SK-MEL-5 (cell line): ENCODE data around the gene LIPG. TPM values are rescaled to one million over a fixed set of nuclear protein-coding genes. Genes with fewer than 3 reads are reported as not detected.
"Not testable (repeated sequence)": the region's sequence is repeated elsewhere in the genome, so short reads cannot be mapped to it uniquely, and the experiment has no call there.

Experiments
- DNase-seq: peaks from one replicate; pipeline ENCODE4 v3.0.0-alpha.2; 2016; ENCODE audit warnings: low read depth, low spot score
- in situ Hi-C: cut with HindIII; loops from 2 replicates; pipeline ENCODE4 v1.10.0; 2016; ENCODE audit warnings: low sequenced_read_pairs, high pct_unique_total_duplicates, low pct_unique_long_range_greater_than_20kb
- polyA plus RNA-seq, 2 experiments: library from polyadenylated mRNA; depleted of rRNA; stranded (reverse); fragments of >200 nt; gene quantifications; 2 replicates each; pipeline ENCODE4 v1.2.3, GENCODE V29; 2015
- total RNA-seq: library from RNA; depleted of rRNA; stranded (reverse); fragments of >200 nt; shearing (Covaris generic); gene quantifications from 2 replicates; pipeline ENCODE4 v1.2.3, GENCODE V29; 2014; rRNA removed

LIPG gene
- total RNA-seq = not detected in 2 replicates
- 0.01 TPM in 1 of 2 replicates, not detected in the other for polyA plus RNA-seq (2015; cell fraction: cytosol; rRNA removed)
- 0.02 TPM in 1 of 2 replicates, not detected in the other for polyA plus RNA-seq (2015; cell fraction: nucleus; rRNA removed)

DNA sequence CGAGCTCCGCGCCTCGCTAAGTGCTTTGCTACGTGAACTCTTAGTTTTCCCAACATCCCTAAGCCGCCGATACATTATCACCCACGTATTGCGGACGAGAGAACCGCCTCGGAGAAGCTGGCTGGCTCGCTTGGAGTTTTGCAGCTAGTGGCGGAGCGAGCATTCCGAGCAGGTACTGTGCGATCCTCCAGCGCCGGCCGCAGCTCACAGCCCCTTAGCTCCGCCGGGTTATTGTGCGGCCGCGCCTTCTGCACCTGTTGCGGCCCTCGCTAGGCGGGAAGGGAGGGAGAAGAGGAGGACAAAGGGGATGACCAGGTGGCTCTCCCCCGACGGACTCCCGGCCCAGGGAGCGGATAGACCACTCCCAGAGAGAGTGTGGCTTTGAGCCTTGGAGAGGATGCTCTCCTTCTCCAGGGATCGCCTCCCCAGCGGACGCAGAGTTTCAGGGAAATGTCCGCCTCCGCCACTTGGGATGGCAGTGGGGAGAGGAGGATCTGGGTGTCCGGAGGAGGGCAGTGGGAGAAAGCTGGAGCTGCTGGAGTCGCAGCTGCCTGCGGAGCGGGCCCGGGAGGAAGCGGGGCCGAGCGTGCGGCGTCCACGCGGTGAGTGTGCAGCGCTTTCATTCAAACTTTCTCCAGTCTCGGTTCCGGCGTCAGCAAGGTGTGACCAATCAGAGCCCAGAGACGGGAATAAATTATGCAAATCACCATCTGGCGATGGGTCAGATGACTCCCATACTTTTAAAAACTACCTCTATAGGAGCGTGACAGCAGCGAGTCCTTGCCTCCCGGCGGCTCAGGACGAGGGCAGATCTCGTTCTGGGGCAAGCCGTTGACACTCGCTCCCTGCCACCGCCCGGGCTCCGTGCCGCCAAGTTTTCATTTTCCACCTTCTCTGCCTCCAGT is at the start of gene LIPG:
TSS of gene LIPG (plus strand) at position 769 of the 905 bp plus-strand sequence. CDS start 252 bp downstream, outside the sequence.
- in situ Hi-C loops = no loop called here
- DNase-seq = no peak

DNA sequence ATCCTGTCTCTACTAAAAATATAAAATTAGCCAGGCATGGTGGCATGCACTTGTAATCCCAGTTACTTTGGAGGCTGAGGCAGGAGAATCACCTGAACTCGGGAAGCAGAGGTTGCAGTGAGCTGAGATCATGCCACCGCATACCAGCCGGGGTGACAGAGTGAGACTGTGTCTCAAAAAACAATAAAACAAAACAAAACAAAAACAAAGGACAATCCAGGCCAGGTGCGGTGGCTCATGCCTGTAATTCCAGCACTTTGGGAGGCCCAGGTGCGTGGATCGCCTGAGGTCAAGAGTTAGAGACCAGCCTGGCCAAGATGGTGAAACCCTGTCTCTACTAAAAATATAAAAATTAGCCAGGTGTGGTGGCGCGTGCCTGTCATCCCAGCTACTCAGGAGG is 49.0 kb upstream of the LIPG start:
- in situ Hi-C loops, DNase-seq: not testable (repeated sequence)

DNA sequence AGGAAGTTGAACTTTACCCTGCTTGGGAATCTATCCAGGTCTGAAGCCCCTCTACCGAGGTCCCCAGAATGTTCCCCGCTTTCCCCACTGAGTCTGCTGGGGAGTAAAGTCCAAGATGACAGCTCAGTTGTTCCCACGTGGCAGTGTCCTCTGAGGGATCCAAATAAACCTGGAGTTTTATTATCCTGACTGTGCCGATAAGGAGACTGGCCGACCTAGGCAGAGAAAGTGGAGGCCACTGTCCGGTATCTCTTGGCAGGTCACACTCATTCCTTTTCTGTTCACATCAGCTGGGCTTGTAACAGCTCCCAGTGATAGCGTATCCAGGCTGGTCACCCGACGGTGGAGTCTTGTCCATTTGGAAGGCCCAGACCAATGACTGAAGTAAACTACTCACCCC is 47.3 kb upstream of the LIPG start:
- in situ Hi-C loops = no loop called here
- DNase-seq = no peak

DNA sequence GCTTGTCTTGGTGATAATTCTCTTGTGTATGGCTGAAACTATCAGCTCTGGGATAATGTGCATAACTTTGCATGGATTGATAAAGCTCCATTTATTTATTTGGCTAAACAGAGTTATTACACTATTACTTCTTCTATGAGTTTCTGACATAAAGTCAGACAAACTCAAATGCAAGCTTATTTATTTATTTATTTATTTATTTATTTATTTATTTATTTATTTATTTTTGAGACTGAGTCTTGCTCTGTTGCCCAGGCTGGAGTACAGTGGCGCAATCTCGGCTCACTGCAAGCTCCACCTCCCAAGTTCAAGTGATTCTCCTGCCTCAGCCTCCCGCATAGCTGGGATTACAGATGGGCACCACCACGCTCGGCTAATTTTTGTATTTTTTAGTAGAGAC is 46.9 kb upstream of the LIPG start:
- in situ Hi-C loops, DNase-seq: not testable (repeated sequence)

DNA sequence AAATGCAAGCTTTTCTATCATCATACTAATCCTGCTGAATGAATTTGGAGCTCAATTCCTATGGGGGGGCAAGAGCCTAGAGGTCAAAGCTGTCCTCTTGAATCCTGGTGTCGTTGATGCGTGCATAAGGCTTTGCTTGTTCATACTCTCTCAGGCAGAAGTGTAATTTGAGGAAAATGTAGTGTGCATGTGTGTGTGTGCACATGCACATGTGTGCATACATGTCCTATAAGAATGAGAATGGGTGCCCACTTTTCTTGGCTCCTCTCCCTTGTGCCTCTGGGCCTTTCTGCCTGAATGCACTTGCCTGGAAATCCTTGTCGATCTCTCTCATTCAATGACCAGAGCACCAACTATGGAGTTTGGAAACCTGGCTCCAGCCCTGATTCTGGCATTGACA is 46.3 kb upstream of the LIPG start:
- DNase-seq = no peak
- in situ Hi-C loops = no loop called here

DNA sequence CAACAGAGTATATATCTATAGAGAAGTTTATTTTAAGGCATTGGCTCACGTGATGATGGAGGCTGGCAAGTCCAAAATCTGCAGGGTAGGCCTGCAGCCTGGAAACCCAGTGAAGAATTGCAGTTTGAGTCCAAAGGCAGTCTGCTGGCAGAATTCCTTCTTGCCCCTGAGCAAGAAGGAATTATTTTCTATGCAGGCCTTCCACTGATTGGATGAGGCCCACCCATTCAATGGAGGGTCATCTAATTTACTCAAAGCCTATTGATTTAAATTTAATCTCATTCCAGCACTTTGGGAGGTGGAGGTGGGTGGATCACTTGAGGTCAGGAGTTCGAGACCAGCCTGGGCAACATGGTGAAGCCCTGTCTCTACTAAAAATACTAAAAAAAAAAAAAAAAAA is 44.4 kb upstream of the LIPG start:
- no peak for DNase-seq
- in situ Hi-C loops = no loop called here

DNA sequence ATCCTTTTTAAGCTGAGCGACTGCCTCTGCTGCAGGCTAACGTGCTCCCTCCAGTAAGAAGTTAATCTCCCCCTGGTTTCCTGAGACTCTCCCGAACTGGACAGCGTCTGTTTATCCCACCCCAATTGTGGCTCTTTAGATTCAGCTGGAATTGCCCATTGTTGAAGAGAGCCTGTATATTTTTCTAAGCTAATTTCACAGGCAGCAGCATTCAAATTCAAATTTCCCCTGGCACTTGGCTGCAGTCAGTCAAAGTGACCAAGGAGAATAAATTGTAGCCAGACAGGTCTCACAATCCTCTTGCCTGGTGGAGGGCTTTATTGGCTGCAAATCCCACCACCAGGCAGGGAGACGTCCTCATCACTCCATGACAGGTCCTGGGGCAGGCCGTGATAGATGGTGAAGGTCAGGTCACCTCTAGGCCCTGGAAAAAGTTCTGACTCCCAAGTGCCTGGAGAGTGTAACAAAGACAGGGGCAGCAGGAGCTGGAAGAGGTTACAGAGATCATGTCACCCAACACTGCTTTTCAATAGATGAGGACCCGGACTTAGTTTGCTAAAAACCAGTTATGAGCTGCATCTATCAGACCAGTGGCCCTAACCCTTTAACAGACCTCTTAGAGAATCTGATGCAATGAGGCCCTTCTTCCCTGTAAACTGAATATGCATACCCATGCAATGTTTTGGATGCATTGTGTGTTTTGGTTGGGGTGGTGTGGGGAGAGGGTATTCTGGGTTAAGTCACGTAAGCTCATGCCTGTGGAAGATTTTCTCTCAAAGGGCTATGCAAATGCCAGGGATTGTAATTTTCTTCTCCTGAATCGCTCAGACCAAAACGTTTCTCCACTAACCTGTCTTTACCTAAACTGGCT is 42.5 kb upstream of the LIPG start:
- in situ Hi-C loops = no loop called here
- DNase-seq = no peak

DNA sequence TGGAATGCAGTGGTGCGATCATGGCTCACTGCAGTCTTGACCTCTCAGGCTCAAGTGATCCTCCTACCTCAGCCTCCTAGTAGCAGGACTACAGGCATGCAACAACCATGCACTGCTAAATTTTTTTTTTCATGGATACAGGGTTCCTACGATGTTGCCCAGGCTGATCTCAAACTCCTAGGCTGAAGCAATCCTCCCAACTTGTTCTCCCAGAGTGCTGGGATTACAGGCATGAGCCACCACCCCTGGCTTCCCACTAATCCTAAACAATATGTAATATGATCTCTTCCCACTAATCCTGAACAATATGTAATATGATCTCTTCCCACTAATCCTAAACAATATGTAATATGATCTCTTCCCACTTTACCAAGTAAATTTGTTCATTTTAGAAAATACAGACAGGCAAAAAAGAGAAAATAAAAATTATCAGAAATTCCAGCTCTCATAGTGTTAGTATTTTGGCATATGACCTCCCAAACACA is 41.2 kb upstream of the LIPG start:
- in situ Hi-C loops = no loop called here
- DNase-seq = no peak

DNA sequence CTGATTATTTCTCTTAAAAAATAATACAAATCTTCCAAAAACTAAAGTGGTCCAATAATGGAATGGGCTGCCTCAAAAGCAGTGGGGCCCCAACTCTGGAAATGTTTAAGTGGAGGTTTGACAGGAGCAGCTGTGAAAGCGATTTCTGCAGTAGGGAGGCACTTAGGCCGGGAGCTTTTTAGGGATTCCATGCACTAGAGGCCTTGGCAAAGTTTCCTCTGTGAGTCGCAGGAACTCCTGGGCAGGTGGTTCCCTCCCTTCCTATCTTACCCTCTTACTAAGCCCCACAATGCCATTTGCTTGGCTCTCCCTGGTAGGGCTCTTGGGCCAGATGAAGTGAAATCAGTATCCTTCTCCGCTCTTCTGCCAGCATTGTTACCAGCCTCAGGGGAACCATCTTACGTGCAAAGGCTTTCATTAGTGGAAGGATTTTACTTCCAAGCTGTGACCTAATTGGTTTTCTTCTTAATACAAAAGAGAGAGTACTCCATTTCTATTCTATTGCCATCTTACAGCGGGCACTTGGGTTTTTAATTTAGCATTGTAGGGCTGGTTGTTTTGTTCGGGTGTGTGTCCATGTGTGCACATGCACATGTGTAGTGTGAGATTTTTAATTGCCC is 40.5 kb upstream of the LIPG start:
- in situ Hi-C loops = no loop called here
- DNase-seq = no peak

DNA sequence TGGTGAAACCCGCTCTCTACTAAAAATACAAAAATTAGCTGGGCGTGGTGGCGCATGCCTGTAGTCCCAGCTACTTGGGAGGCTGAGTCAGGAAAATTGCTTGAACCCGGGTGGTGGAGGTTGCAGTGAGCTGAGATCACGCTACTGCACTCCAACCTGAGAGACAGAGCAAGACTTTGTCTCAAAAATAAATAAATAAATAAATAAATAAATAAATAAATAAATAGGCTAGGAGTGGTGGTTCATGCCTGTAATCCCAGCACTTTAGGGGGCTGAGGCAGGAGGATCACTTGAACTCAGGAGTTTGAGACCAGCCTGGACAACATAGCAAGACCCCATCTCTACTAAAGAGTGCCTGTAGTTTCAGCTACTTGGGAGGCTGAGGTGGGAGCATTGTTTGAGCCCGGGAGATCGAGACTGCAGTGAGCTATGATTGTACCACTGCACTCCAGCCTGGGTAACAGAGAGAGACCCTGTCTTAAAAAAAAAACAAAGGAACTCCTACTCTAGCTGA is 38.2 kb upstream of the LIPG start:
- DNase-seq, in situ Hi-C loops: not testable (repeated sequence)

DNA sequence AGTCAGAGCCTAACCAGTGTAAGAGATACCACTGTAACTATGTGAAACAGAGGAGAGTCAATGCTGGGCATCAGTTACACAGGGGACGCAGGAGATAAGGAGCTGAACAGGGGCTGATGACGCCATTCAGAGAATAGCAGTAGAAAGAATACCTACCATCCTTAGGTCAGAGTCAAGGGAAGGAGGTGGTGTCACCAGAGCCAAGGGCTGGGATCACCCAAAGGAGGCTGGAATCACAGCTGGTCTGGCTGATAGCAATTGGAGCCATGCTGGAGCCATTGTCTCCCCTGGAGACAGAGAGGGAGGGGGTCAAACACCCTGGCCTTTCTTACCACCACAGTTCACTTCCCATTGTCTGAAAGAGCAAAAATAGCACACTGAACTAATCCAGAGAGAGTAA is 37.5 kb upstream of the LIPG start:
- in situ Hi-C loops = no loop called here
- no peak for DNase-seq

DNA sequence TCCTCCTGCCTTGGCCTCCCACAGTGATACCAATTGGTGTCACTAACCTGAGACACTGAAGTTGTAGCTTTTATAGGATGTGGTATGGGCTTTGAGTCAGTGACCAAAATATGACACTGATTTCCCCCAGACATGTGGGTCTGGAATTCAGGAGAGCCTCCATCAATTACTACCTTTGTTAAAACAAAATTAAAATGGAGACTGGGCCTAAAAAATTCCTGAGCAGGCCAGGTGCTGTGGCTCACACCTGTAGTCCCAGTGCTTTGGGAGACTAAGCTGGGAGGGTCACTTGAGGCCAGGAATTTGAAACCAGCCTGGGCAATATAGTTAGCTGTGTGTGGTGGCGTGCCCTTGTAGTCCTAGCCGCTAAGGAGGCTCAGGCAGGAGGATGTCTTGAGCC is 36.9 kb upstream of the LIPG start:
- DNase-seq = no peak
- in situ Hi-C loops = no loop called here

DNA sequence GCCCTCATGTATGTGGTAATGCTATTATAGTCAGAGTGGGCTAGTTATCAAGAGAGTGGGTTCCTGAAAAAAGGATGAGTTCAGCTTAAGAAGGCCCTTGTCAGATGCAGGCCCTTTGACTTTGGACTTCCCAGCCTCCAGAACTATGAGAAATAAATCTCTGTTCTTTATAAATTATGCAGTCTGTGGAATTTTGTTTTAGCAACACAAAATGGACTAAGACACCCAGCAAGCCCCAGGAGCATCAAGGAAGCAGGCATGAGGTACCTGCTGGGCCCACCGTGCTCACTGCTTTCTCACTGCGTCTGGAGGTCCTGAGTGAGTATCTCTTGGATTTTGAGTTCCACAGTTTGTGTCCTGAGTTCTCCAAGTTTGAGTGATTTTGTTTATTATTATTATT is 35.9 kb upstream of the LIPG start:
- DNase-seq = no peak
- in situ Hi-C loops = no loop called here

DNA sequence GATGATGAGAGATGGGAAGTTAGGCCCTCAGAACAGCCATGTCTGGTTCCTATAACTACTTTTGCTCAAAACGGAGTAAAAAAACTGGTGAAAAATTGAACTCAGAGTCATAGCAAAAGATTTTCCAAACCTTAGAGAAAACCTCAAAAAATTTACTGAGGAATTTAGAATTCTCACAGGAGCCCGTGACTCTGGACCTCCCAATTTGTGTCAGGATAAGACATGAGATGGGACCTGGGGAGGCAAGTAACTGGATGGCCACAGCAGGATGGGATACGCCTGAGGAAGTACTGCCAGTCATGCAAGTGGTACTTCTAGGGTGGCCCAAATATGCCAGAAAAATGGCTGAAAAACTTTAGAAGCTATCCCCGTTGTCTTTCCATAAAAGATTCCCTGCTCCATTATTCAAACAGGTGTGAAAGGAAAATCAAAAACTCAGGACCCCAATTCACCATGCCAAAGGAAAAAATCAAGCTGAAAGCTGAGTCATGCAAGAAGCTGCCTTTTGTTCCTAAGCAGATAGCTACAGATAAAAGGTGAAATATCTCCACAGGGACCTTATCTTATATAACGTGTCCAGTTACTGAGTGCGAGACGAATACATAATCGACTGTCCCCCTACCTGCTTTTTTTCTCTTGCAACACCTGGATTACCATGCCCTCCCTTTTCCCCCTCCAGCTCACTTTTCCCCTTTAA is 34.1 kb upstream of the LIPG start:
- in situ Hi-C loops = no loop called here
- no peak for DNase-seq

DNA sequence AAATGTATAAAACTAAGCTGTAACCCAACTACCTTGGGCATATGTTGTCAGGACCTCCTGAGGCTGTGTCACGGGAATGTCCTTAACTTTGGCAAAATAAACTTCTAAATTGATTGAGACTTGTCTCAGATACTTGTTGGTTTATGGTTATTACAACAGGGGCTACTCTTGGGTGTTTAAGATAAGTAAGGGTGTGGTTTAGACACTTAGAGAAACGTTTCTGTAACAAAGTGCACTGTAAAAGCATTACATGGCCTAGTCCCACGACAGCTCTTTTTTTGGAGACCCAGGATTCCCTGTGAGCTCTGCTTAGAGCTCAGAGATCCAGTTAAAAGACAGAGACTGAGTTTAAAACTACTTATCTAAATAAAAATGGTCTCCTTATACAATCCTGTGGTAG is 32.3 kb upstream of the LIPG start:
- DNase-seq = no peak
- in situ Hi-C loops = no loop called here

DNA sequence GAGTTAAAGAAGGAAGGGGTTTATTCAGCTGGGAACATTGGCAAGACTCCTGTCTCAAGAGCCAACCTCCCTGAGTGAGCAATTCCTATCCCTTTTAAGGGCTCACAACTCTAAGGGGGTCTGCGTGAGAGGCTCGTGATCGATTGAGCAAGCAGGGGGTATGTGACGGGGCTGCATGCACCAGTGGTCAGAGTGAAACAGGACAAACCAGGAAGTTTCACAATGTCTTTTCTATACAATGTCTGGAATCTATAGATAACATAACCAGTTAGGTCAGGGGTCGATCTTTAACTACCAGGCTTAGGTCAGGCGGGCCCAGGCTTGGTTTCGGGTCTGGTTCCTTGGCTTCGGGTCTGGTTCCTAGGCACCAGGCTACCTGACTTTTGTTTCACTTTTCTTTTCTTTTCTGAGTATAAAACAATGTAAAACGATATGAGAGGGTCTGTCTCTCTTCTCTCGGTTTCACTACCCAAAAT is 30.1 kb upstream of the LIPG start:
- in situ Hi-C loops = no loop called here
- DNase-seq = no peak
